Activated T-cell treated with anti-CD3 and anti-CD28 coated beads for 48 hours (primary cell): ENCODE measurements around the gene MGAT4A.

Experiments used
- DNase-seq: peaks from one replicate; pipeline ENCODE4 v3.0.0-alpha.2; 2020; ENCODE audit warnings: low read depth

MGAT4A gene

DNA sequence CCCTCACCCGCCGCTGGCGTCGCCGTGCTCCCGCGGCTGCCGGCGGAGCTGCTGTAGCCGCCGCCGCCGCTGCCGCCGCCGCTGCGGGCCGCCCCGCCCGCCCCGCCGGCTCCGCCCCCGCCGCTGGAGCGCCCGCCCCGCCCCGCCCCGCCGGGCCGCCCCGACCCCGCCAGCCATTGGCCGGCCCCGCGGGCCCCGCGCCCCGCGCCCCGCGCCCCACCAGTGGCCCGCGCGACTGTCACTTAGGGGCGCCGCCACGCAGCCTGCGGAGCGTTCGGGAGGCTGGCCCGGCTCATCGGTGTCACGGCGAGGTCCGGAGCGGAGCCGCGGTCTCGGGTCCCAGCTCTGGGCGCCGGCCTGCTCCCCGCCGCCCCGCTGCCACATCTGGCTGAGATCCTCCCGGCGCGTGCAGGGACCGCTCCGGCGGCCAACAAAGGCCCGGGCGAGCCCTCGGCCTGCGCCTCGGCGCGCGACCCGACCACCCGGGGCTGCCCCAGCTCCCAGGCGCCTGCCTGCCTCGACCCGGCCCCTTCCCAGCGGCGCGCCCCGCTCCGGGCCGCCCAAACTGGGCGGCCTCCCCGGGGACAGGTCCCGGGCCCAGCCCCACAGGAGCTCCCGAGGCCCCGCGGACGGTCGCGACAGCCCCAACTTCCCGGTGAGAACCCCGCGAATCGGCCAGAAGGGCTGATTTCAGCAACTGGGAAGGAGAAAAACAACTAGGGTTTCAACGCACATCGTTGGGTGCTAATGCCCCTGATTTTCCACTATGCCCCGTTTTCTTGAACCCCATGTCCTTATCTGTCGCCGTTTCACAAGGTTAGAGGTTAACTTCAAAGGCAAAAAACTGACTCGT lies at the start of gene MGAT4A:
Gene MGAT4A (minus strand): TSS at position 92 of the 853 bp plus-strand sequence. CDS start 4,800 bp downstream, outside the sequence.
- DNase-seq = peak; percentile 78

DNA sequence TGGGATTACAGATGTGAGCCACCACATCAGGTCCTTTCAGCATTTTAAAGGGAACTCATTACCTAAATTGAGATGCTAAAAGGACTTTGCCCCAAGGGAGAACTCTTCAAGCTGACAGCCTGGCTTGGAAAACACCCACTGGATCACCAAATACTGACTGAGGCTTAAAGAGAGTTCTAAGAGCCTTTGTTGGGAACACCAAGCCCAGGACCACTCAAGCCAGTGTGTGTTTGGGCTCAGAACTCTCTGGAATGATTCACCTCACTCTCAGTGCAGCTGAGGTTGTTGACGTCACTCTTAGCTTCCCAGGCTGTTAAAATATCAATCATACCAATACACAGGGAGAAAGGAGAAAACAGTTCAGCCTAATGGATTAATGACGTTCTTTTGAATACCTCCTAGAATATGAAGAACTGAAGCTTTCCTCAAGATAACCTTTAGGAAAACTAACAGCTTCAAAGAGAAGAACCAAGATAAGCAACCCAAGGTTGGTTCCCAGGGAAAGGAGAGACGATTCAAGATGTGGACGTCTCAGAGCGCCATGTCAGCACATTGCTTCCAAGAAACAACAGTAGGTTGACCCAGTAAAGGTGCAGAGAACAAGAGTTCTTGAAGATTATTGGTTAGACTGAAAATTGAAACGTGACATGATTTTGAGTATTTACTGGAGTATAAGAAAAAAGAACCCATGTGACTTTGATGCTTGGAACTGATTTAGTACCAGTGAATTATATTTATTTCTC lies 48.0 kb upstream of the MGAT4A start:
- DNase-seq = no peak

DNA sequence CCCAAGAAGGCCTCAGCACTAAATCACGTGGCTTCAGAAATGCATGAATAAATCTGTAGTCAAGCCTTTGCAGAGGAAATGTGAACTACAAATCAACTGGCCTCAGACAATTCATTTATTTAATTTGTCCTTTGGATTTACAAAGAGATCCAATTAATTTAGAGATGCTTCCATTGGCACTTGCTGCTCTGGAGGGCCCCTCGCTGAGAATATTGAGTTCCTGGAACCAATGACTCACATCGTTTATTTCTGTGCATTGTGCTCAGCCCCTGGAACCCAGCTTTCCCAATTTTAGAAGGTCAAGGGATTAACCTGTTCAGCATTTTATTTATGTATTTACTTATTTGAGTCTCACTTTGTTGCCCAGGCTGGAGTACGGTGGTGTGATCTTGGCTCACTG lies 47.2 kb upstream of the MGAT4A start:
- DNase-seq = no peak

DNA sequence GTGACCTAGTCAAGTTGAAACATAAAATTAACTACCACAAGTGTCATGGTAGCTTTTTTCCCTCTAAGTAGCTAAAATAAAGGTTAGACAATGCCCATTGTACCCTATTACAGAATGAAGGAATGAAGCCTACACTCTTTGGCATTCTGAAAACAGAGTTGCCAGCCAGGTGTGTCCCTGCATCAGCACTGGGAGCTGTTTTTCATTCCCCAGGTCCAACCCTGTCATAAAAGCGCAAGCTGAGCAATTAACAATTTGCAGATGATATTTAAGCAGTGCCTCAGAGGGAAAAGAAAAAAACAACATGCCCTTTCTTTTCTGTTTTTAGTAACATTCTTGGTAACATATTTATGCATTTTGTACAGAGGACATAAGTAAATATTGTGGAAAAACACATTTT lies 46.8 kb upstream of the MGAT4A start:
- DNase-seq = no peak

DNA sequence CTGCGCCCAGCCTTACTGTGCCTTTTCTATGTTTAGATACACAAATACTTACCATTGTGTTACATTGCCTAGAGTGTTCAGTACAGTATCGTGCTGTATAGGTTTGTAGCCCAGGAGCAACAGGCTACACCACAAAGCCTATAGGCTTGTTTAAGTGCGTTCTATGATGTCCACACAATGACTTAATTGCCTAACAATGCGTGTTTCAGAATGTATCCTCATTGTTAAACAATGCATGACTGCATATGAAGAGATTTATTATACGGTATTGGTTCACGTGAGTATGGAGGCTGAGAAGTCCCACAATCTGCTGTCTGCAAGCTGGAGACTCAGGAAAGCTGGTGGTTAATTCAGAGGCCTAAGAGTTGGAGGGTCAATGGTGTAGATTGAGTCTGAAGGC lies 46.1 kb upstream of the MGAT4A start:
- no peak for DNase-seq

DNA sequence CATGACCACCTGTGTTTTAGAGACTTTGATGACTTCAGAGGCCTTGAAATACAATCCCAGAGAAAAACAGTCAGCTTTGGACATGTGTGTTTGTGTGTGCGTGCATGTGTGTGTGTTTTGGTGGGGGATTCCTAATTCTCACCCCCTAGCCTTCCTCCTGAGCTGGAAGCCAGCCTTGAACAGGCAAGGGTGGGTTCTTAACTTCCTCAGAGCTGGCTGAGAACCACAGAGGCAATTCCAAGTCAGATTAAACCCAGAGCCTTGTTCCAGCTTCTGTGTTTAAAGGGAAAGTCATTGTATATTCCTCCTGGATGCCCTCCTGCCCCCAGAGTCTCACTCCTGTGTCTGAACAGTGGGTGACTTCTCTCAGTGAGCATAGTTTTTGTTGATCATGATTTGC lies 45.2 kb upstream of the MGAT4A start:
- no peak for DNase-seq

DNA sequence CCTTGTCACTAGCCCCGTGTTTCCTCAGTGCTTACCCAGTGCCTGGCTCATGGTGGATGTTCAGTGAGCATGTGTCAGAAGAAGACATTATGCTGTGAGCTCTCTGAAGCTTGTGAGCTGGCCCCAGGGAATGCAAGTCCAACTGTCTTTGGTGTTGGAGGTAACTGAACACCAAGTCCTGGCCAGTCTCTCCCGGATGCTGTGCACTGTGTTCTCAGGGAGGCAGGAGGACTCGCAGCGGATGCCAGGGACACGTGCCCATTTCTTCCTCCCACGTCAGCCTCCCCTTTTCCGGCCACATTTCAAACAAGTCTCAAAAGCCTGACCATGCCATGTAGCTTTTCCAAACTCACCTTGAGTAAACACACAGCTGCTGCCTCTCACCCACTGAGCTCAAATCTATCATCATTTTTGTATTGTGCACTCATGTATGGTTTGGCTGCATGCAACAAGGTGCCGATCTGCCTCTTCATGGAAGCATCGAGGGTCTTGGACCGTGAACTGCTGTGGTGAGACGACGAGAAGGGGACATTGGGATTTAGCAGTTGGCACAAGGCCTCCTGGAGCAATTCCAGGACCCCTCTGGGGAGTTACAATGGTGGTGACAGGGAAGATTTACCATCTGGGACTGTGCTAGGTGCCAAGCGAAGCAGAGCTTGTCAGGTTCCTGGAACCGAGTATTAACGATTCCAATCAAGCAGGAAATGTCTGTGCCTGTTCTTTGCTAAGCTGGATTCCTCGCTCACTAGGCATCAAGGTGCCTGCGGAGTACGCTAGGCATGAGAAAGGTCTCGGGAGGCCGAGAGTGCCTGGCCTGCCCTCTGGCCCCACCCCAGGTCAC lies 44.4 kb upstream of the MGAT4A start:
- no peak for DNase-seq

DNA sequence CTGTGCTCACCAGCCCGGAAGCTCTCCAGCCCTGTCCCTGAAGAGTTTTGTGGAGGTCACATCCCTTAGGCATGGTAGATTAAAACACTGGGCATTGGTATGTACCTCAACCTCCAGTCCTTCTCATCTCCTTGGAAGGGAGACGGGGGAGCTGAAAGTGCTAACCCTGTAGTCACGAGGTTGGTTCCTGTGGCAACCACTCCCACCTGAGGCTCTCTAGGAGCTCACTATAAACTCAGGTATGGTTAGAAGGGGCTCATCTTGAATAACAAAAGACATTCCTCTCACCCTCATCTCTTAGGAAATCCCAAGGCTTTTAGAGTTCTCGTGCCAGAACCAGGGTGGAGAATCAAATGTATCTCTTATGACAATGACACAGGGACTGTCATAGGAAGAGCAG lies 43.0 kb upstream of the MGAT4A start:
- no peak for DNase-seq

DNA sequence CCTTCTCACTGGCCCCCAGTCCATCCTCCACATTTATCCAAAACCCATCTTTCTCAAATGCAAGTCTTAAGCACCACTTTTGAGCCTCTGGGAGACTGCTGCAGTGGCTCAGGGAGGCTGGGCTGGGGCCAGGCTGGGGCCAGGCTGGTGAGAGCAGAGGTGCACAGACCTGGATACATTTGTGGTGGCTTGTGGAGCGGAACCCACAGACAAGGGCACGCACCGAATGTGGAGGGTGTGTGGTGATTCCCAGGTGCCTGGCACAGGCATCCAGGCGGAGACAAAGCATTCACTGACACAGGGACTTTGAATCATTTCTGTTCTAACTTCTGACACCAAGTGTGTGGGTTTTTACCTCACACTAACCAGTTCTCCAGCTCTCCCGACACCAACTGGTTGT lies 42.2 kb upstream of the MGAT4A start:
- no peak for DNase-seq

DNA sequence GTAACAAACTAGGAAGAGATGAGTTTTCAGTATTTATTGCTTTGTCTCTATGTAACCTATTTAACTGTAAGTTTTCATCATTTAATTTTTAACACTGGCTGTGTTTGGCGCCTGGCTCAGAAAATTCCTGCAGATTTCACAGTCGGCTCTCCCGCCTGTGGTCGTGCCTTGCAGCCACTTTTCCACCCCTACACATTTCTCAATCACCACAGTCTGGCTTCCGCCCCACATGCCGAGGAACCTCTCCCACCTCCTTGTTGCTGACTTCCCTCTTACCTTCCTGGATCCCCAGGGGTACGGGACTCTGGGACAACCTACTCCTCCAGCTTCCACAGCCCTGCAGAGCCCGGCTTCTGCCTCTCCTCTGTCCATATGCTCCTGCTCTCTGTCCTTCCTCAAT lies 41.6 kb upstream of the MGAT4A start:
- no peak for DNase-seq

DNA sequence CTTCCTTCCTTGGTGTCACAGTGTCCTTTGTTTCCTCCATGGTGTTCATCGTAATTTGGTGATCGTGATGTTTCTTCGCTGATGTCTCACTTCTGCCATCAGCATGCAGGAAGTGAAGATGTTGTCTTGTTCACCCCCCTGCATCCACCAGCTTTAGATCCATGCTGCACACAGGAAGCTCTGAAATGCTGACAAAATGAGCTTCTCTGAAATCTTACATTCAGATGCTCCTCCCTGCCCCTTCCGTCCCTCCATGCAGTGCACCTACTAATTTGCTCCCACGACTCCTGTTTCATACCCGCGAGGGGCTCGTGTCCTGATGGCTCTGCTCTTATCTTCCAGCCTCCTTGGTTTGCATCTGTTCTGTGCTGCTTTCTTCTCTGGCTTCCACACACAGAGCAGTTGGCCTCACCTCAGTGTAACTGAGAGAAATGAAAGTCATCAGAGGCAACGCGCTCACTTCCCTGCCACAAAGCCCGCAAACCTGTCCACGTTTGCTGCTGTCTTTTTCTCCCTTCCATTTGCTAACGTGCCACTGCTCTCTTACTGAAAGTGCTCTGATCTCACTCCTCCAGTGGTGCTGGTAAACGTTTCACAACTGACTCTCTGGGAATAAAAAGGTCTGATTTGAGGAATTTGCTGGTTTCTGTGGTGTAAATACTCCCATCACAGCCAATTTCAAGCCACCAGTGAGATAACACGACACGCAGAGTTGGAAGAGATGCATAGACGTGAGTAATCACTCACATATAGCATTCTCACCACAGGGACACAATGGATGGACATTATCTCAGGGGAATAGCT lies 41.0 kb upstream of the MGAT4A start:
- no peak for DNase-seq

DNA sequence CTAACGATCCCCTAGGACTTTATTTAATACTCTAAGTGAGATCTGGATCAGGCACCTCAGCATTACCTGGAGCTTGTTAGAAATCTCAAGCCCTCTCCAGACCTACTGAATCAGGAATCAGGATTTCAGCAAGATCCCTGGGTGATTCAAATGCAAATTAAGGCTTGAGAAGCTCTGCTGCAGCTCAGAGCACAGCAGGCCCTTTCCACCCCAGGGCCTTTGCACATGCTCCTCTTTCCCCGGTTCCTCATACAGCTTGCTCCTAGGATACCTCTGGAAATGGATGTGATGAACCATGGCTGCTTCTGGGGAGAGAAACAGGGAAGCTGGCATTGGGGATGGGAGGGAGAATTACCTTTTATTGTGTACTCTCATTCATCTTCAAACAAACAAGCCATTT lies 40.3 kb upstream of the MGAT4A start:
- DNase-seq = no peak

DNA sequence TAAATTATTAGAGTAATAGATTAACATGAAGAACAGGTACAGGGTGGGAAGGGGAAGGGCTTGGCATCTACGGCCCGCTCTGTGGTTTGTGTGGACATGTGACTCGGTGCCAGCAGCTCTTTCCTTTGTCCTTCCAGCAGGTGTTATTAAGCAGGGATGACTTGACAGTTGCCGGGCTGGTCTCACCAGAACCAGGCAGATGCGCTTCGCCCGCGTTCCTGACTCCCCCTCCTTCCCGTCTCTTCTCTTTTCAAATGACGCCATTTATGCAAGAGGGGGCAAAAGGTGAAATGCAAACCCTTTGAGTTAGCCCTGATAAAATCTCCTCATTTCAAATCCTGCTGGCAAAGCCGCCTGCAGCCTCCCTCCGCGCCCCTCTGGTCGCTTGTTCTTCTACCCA lies 38.9 kb upstream of the MGAT4A start:
- DNase-seq = no peak

DNA sequence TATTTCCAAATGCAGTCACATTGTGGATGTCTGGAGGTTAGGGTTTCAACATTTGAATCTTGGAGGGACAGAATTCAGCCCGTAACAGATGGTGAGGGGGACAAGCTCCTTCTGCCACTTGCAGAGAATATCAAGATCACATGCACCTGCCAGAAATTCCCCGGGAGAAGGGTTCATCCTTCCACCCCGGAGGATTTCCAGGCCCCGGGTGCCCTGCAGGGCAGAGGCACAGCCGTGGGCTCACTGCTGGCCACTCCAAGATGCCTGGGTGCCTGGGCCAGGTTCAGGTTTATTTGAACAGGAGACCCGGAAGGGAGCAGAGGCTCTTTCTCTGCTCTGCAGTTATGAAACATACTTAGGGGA lies 38.2 kb upstream of the MGAT4A start:
- no peak for DNase-seq

DNA sequence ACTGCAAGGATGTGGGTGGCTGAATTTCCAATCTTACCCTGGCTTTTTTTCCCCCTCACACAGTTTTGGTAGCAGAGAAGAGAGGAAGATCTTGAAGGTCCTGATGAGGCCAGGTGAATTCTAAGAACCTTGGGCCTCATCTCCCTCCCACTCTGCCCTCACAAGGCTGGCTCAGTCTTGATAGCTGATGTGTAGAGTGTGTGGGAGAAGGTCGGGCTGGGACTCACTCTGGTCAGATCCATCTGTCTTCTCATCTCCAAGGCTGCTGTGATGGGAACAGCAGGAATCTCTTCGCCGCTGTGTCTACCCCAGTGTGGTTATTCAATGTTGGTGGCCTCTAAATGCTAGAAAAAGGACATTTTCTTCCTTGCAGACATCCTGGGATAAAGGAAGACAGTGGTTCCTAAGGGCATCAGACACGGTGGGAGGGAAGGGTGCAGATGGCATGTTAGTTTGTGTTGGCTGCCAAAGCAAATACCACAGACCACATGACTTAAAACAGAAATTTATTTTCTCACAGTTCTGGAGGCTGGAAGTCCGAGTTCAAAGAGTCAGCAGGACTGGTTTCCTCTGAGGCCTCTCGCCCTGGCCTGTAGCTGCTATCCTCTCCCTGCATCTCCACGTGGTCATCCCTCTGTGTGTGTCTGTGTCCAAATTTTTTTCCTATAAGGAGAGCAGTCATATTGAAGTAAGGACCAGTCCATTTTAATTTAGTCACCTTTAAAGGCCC lies 37.6 kb upstream of the MGAT4A start:
- DNase-seq = no peak

DNA sequence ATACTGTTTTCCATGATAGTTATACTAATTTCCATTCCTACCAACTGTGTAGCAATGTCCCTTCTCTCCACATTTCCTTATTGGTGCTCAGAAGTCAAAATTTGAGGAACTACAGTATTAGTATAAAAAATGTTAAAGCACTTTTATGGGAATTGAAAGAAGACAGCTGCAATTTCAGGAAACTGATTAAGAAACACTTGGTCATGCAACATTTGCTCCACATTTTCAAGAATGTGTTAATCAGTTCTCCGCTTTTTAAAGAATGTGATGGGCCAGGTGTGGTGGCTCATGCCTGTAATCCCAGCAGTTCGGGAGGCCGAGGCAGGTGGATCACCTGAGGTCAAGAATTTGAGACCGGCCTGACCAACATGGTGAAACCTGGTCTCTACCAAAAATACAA lies 33.6 kb upstream of the MGAT4A start:
- no peak for DNase-seq

DNA sequence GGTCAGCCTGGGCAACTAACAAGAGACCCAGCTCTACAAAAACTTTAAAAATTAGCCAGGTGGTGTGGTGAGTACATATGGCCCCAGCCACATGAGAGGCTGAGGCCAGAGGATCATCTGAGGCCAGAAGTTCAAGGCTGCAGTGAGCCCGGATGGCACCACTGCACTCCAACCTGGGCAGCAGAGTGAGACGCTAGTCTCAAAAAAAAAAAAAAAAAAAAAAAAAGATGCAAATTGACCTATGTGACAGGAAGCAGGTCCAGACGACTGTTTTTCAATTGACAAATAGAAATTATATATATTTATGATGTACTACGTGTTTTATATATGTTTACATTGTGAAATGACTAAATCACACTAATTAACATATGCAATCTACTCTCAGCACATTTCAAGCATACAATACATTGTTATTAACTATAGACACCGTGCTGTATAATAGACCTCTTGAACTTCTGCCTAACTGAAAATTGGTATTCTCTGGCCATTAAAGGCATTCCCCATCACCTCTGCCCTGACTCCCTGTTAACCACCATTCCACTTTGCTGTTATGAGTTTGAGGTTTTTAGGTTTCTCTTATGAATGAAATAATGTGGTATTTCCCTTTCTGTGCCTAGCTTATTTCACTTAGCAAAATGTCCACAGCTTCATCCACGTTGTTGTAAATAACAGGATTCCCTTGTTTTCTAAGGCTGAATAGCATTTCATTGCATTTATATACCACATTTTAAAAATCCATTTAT lies 32.4 kb upstream of the MGAT4A start:
- no peak for DNase-seq

DNA sequence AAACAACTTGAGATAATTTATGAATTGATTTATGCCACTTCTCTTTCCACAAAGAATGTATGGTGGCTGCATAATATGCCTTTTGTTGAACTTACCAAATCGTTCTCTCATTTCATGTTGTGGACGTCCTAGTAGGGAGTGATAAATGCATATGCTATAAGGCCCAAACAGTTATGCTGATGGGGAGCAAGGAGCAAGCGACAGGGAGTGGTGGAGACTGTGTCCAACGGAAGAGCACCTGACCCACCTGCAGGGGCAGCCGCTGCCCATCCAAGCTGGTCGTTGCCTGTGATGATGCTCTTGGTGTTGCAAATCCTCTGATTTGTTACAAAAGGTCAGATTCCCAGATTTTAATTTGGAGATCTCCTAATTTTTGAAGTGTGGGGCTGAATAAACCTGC lies 31.0 kb upstream of the MGAT4A start:
- no peak for DNase-seq

DNA sequence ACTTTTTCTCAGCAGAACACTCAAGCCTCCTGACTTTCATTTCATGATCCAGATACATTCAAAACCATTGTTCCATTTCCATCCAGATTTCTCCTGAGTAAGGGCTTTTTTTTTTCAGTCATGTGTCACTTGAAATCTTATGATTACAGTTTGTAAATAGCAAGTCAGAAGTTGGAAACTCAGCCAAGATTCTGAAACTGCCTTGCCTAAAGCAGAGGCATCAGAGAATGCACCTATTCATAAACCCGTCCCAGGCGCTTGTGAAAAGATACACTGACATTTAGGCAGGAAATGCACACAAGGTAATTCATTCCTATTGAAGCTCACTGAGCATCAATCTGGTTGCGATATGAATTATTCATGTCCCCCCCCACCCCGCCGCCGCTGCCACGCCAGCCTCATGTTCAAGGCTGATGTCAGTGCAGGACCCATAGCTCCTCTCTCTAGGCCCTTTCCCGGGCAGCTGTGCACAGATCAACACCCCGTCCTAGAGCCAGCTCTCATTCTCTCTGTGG lies 30.4 kb upstream of the MGAT4A start:
- peak; percentile 61 for DNase-seq
